Measurements from ENCODE around the gene SDSL.

The SDSL gene, protein sequence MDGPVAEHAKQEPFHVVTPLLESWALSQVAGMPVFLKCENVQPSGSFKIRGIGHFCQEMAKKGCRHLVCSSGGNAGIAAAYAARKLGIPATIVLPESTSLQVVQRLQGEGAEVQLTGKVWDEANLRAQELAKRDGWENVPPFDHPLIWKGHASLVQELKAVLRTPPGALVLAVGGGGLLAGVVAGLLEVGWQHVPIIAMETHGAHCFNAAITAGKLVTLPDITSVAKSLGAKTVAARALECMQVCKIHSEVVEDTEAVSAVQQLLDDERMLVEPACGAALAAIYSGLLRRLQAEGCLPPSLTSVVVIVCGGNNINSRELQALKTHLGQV

DNA sequence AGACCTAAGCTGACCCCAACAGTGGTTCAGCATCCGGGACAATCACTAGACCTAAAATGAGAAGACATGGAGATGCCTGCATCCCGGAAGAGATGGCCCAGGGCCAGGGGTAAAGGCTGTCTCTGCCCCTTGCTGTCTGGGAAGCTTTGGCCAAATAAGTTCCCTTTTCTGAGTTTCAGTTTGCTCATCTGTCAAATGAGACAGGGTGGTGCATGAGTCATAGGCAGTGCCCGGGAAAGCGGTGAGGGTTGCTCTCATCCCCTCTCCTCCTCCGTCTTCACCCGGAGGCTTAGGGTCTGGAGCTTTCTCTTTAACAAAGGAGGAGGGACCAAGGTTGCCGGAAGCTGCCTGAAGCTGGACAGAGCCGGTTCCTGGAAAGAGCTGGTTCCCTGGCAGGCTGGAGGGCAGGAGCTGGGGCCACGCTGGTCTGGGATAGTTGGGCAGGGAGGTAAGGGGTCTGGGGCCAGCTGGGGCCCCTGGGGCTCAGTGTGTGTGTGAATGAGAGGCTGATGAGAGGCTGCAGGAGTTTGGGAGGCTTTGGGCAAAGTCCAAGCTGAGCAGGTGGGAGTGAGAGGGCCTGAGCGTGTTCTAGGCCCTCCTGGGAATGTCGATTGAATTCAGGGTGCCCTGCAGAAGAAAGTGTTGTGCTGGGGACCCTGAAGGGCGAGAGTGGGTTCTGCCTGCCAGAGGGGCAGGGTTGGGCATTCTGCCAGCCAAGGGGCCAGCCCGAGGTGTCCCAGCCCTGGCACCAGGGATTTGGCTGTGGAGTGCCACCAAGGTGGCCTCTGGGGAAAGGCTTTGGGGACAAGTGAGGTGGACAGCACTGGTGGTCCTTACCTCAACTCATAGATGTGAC lies at the start of gene SDSL:
Gene SDSL, plus strand, starts transcription at position 351 of the 856 bp plus-strand sequence. CDS start 5,603 bp downstream, outside the sequence.
- TF ChIP-seq, protein P1, sequence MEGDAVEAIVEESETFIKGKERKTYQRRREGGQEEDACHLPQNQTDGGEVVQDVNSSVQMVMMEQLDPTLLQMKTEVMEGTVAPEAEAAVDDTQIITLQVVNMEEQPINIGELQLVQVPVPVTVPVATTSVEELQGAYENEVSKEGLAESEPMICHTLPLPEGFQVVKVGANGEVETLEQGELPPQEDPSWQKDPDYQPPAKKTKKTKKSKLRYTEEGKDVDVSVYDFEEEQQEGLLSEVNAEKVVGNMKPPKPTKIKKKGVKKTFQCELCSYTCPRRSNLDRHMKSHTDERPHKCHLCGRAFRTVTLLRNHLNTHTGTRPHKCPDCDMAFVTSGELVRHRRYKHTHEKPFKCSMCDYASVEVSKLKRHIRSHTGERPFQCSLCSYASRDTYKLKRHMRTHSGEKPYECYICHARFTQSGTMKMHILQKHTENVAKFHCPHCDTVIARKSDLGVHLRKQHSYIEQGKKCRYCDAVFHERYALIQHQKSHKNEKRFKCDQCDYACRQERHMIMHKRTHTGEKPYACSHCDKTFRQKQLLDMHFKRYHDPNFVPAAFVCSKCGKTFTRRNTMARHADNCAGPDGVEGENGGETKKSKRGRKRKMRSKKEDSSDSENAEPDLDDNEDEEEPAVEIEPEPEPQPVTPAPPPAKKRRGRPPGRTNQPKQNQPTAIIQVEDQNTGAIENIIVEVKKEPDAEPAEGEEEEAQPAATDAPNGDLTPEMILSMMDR (IDR thresholded peaks at IDR 0.05; ENCODE audit: extremely low read depth, insufficient read depth, missing control alignments) = no peak
- peak; percentile 56 for DNase-seq (ENCODE audit: low spot score)
- in situ Hi-C loops (cut with MboI; ENCODE audit: low pct_unique_long_range_greater_than_20kb, low sequenced_read_pairs, unreplicated experiment) = loop anchor here (25.0 kb wide), 1 partner anchor 235 kb away; the partner anchor contains the start of genes DDX54 and RITA1

DNA sequence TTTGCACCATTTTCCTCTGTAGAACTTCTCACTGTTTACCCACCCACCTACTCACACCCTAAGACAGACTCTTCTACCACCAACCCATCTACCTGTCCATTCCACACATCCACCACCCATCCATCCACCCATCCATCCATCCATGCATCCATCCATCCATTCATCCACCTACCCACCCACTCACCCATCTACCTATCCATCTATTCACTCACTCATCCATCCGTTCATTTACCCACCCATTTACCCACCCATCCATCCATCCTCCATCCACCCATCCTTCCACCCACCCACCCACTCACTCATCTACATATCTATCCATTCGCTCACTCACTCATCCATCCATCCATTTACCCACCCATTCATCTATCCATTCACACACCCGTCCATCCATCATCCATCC lies 48.7 kb upstream of the SDSL start:
- no peak for DNase-seq (ENCODE audit: low spot score)
- in situ Hi-C loops (cut with MboI; ENCODE audit: low pct_unique_long_range_greater_than_20kb, low sequenced_read_pairs, unreplicated experiment) = no loop called here
- TF ChIP-seq, protein P1 (IDR thresholded peaks at IDR 0.05; ENCODE audit: extremely low read depth, insufficient read depth, missing control alignments) = no peak

DNA sequence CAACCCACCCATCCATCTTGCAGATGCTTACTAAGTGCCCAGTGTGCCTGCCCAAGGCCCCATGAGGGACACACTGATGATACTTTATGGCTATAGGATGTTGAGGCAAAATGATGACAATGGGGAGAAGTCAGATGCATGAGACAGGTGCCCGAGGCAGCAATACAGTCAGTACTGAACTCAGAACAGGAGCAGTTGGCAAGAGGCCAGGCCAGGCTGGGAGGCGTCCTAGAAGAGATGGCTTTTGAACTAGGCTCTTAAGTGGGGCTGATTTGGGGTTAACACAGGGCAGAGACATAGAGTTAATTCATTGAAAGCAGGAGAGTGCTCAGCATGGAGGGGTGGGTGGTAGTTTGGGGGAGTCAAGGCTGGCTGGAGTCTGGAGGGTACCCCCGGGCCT lies 48.2 kb upstream of the SDSL start:
- in situ Hi-C loops (cut with MboI; ENCODE audit: low pct_unique_long_range_greater_than_20kb, low sequenced_read_pairs, unreplicated experiment) = no loop called here
- no peak for DNase-seq (ENCODE audit: low spot score)
- TF ChIP-seq, protein P1 (IDR thresholded peaks at IDR 0.05; ENCODE audit: extremely low read depth, insufficient read depth, missing control alignments) = no peak

DNA sequence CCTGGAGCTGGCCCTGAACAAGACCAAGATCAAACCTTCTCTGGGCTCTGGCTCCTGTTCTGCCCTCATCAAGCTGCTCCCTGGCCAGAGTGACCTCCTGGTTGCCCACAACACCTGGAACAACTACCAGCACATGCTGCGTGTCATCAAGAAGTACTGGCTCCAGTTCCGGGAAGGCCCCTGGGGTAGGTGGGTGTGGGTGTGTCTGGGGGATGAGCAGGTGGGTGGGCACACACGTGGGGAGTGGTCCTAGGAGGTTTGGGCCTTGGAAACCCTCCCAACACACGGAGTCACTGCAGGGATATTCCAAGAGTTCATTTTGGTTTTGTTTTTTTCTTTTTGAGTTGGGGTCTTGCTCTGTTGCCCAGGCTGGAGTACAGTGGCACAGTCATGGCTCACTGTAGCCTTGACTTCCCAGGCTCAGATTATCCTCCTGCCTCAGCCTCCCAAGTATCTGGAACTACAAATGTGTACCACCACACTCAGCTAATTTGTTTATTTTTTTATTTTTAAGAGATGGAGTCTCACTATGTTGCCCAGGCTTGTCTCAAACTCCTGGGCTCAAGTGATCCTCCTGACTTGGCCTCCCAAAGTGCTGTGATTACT lies 47.3 kb upstream of the SDSL start:
- in situ Hi-C loops (cut with MboI; ENCODE audit: low pct_unique_long_range_greater_than_20kb, low sequenced_read_pairs, unreplicated experiment) = no loop called here
- peak; percentile 5 for DNase-seq (ENCODE audit: low spot score)
- TF ChIP-seq, protein P1 (IDR thresholded peaks at IDR 0.05; ENCODE audit: extremely low read depth, insufficient read depth, missing control alignments) = no peak

- no peak for DNase-seq (ENCODE audit: low spot score)
- in situ Hi-C loops (cut with MboI; ENCODE audit: low pct_unique_long_range_greater_than_20kb, low sequenced_read_pairs, unreplicated experiment) = no loop called here
- TF ChIP-seq, protein P1 (IDR thresholded peaks at IDR 0.05; ENCODE audit: extremely low read depth, insufficient read depth, missing control alignments) = no peak
Observed at GRCh38 chr12:113378291-113378690, 43.9 kb upstream of the SDSL start.

- TF ChIP-seq, protein P1 (IDR thresholded peaks at IDR 0.05; ENCODE audit: extremely low read depth, insufficient read depth, missing control alignments) = no peak
- in situ Hi-C loops (cut with MboI; ENCODE audit: low pct_unique_long_range_greater_than_20kb, low sequenced_read_pairs, unreplicated experiment) = no loop called here
- no peak for DNase-seq (ENCODE audit: low spot score)
Observed at GRCh38 chr12:113381220-113381619, 41.0 kb upstream of the SDSL start.

All from GM13977 (cell line).